AG09319 (cell line): ENCODE data around the gene SF3A1.

Source experiments
- DNase-seq: peaks from one replicate; pipeline ENCODE4 v3.0.0-alpha.2; 2010; ENCODE audit warnings: low read depth; ENCODE audit errors: extremely low read depth
- TF ChIP-seq, protein P1 (sequence below): IDR thresholded peaks from 2 replicates; pipeline ENCODE4 v1.5.1; 2011; ENCODE audit warnings: low read depth, mild to moderate bottlenecking, inconsistent platforms, low read length, moderate library complexity

The SF3A1 gene

GRCh38 chr22:30318799-30319419 lies 37.8 kb downstream of the SF3A1 start:
- DNase-seq, result no peak
- TF ChIP-seq, protein P1, sequence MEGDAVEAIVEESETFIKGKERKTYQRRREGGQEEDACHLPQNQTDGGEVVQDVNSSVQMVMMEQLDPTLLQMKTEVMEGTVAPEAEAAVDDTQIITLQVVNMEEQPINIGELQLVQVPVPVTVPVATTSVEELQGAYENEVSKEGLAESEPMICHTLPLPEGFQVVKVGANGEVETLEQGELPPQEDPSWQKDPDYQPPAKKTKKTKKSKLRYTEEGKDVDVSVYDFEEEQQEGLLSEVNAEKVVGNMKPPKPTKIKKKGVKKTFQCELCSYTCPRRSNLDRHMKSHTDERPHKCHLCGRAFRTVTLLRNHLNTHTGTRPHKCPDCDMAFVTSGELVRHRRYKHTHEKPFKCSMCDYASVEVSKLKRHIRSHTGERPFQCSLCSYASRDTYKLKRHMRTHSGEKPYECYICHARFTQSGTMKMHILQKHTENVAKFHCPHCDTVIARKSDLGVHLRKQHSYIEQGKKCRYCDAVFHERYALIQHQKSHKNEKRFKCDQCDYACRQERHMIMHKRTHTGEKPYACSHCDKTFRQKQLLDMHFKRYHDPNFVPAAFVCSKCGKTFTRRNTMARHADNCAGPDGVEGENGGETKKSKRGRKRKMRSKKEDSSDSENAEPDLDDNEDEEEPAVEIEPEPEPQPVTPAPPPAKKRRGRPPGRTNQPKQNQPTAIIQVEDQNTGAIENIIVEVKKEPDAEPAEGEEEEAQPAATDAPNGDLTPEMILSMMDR, result no peak

DNA sequence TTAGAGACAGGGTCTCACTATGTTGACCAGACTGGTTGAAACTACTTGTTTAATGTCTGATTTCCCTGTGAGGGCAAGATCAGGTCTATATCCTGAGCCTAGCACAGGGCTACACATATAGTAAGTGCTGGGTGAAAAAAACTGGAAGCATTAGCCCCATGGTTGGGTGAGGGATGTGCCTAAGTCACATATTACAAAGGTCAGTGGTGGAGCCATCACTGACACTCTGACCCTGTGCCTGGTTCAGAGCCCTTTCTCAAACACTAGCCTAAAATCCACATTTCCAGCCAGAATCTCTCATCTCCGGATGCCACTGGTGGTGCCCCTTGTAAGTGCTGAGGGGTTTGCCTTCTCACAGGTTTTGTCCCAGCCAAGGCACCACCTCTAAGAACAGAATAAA lies 38.9 kb downstream of the SF3A1 start:
- TF ChIP-seq, protein P1, result no peak
- no peak for DNase-seq

DNA sequence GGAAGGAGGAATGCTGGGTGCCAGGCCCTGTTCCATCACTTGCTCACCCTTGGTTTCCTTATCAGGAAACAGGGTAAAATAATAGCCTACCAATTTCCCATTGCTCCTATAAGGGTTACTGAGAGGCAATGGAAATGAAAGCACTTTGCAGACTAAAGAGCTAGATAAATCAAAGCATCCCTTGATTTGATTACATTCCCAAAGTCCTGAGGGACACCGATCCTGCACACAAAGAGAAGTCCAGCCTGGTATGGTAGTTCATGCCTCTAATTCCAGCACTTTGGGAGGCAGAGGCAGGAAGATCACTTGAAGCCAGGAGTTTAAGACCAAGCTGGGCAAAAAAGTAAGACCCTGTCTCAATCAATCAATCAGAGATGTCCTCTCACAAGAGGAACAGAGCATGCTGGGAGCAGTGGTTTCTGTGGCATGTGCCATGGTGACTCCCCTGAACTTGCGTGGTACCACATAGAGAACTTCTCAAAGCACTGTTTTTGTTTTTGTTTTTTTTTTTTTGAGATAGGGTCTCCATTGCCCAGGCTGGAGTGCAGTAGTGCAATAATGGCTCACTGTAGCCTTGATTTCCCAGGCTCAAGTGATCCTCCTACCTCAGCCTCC lies 40.6 kb downstream of the SF3A1 start:
- no peak for DNase-seq
- TF ChIP-seq, protein P1, result no peak

DNA sequence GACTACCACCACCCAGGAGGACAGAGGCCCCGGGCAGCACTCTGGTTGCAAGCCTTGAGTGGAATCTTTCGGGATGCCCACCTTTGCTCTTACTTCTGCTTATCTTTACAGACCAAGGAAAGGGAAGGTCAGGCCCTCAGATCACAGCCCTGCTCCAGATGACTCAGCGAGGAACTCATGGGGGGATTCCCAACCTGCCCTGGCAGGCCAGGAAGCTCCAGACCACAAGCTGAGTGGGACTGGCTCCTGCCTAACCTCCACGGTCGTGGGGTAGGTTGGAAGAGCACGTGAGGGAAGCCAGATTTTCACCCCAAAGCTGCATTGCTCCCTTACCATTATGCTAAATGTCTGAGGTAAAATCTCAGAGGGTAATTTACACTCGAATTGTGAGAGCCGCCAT lies 41.8 kb downstream of the SF3A1 start:
- DNase-seq, result no peak

DNA sequence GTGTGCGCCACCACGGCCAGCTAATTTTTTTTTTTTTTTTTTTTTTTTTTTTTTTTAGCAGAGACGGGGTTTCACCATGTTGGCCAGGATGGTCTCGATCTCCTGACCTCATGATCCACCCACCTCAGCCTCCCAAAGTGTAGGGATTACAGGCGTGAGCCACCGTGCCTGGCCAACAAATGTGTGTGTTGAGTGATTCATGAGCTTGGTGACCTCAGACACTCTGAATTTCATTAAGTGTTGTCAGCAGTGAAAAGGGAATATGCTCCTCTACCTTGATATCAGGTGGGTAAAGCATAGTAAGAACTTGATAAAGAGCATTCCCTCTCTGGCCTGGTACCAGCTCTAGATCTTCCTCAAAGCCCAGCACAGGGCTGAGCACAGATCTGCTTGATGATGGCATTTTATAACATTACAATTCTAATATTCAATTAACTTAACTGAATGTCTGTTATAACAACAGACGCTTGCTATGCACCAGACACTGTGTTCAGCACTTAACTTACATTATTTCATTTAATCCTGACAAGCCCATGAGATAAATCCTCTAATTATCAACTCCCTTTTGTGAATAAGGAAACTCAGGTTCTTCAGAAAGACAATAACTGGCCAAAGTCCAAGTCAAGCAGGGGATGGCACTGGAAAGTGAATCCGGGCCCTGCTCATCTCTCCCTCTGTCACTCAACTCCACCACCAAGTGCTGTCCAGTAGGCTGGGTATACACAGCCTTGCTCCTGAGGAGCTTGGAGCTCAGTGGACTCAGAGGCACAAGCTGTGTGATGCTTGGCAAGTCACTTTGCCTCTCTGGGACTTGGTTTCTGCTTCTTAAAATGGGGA lies 42.9 kb downstream of the SF3A1 start:
- no peak for DNase-seq
- TF ChIP-seq, protein P1, result no peak

More for the DNA sequence above, 41.8 kb downstream of the SF3A1 start:
- TF ChIP-seq, protein P1, result no peak

- TF ChIP-seq, protein P1, result no peak
- DNase-seq, result peak; percentile 66
Observed at GRCh38 chr22:30312053-30312452, 44.6 kb downstream of the SF3A1 start.
